ENCODE results near the gene FKBP1B.
"Not testable (repeated sequence)": the region's sequence is repeated elsewhere in the genome, so short reads cannot be mapped to it uniquely, and the experiment has no call there.

FKBP1B gene

GRCh38 chr2:24104906-24105305 lies 55.4 kb downstream of the FKBP1B start:
- DNase-seq = no peak

GRCh38 chr2:24105816-24106215 lies 56.3 kb downstream of the FKBP1B start:
- no peak for DNase-seq

- no peak for DNase-seq
Observed at GRCh38 chr2:24106786-24107185, 57.2 kb downstream of the FKBP1B start.

GRCh38 chr2:24107336-24107735 lies 57.8 kb downstream of the FKBP1B start:
- DNase-seq = no peak

- not testable (repeated sequence) for DNase-seq
Observed at GRCh38 chr2:24109431-24109830, 59.9 kb downstream of the FKBP1B start.

GRCh38 chr2:24110660-24111303 lies 61.2 kb downstream of the FKBP1B start:
- no peak for DNase-seq

GRCh38 chr2:24111407-24111901 lies 61.9 kb downstream of the FKBP1B start:
- DNase-seq = no peak

All from hematopoietic multipotent progenitor cell treated with erythropoietin and hydrocortisone succinate and interleukin-3 and kit ligand, for 4 days (in vitro differentiated cells).